HG02623 (cell line): ENCODE measurements around the gene FBXL7.

ENCODE experiments used
- ATAC-seq: cut with Tn5 transposase; IDR thresholded peaks from one replicate; pipeline ENCODE4 v1.9.1; 2021; ENCODE audit warnings: moderate library complexity; ENCODE audit not compliant: unreplicated experiment

The FBXL7 gene

GRCh38 chr5:15575666-15576065, 75.7 kb downstream of the FBXL7 start:
- ATAC-seq, result no peak

- no peak for ATAC-seq
Measured at GRCh38 chr5:15577132-15577531, 77.2 kb downstream of the FBXL7 start.

- ATAC-seq, result no peak
Measured at GRCh38 chr5:15577831-15578230, 77.9 kb downstream of the FBXL7 start.

GRCh38 chr5:15579193-15579990, 79.4 kb downstream of the FBXL7 start:
- no peak for ATAC-seq

GRCh38 chr5:15584528-15584927, 84.5 kb downstream of the FBXL7 start:
- ATAC-seq, result no peak

- no peak for ATAC-seq
Measured at GRCh38 chr5:15585128-15585527, 85.1 kb downstream of the FBXL7 start.

GRCh38 chr5:15585841-15586591, 86.0 kb downstream of the FBXL7 start:
- no peak for ATAC-seq

GRCh38 chr5:15587916-15588315, 87.9 kb downstream of the FBXL7 start:
- ATAC-seq, result no peak

- ATAC-seq, result no peak
Measured at GRCh38 chr5:15592728-15593127, 92.7 kb downstream of the FBXL7 start.

- ATAC-seq, result no peak
Measured at GRCh38 chr5:15594977-15595568, 95.1 kb downstream of the FBXL7 start.

- no peak for ATAC-seq
Measured at GRCh38 chr5:15595929-15596328, 95.9 kb downstream of the FBXL7 start.

GRCh38 chr5:15596936-15597335, 97.0 kb downstream of the FBXL7 start:
- no peak for ATAC-seq

GRCh38 chr5:15597804-15598203, 97.8 kb downstream of the FBXL7 start:
- ATAC-seq, result no peak

GRCh38 chr5:15598294-15598902, 98.4 kb downstream of the FBXL7 start:
- ATAC-seq, result no peak

GRCh38 chr5:15600035-15600434, 100.1 kb downstream of the FBXL7 start:
- ATAC-seq, result no peak

GRCh38 chr5:15601274-15601673, 101.3 kb downstream of the FBXL7 start:
- ATAC-seq, result no peak

GRCh38 chr5:15601853-15602252, 101.9 kb downstream of the FBXL7 start:
- no peak for ATAC-seq

GRCh38 chr5:15604986-15605385, 105.0 kb downstream of the FBXL7 start:
- ATAC-seq, result no peak

GRCh38 chr5:15606197-15606596, 106.2 kb downstream of the FBXL7 start:
- ATAC-seq, result no peak

- ATAC-seq, result no peak
Measured at GRCh38 chr5:15607076-15607475, 107.1 kb downstream of the FBXL7 start.

GRCh38 chr5:15609076-15609725, 109.2 kb downstream of the FBXL7 start:
- no peak for ATAC-seq
